PC-9 (cell line): ENCODE results near the gene PPFIA4. TPM values are rescaled to one million over a fixed set of nuclear protein-coding genes. Genes with fewer than 3 reads are reported as not detected.

Experiments used
- BruUV-seq: library from RNA; stranded (reverse); fragments of 400-500 nt; replicated peaks from 2 replicates; lab custom pipeline; 2021; lab: Mats Ljungman, UMichigan
- CTCF ChIA-PET: fragments of 300-600 bp; sonication (Branson Sonifier 250); formaldehyde crosslinking; loops from one replicate; lab custom pipeline; 2022; ENCODE audit warnings: antibody characterized with exemption; lab: Charles Lee
- POLR2A ChIA-PET: fragments of 300-600 bp; sonication (Branson Sonifier 250); formaldehyde crosslinking; loops from one replicate; lab custom pipeline; 2022; ENCODE audit warnings: antibody characterized with exemption; ENCODE audit not compliant: unreplicated experiment; lab: Charles Lee
- DNase-seq, 2 experiments: peaks; one replicate each; pipeline versions ENCODE4 v3.0.0 to v3.0.0-alpha.2; 2015 to 2022; ENCODE audit warnings: mixed read lengths in 1 of 2
- H2AFZ ChIP-seq: fragments of 200-600 bp; sonication (generic); 2 replicates; pipeline ENCODE4 v1.8.1; 2017; ENCODE audit warnings: antibody characterized with exemption
- H3F3A ChIP-seq: fragments of 200-600 bp; sonication (generic); 2 replicates; pipeline ENCODE4 v1.8.1; 2017; ENCODE audit warnings: antibody characterized with exemption, mild to moderate bottlenecking, low read depth; ENCODE audit not compliant: insufficient read depth
- H3K27ac ChIP-seq: fragments of 200-600 bp; sonication (generic); 2 replicates; pipeline ENCODE4 v1.6.1; 2016; ENCODE audit warnings: mixed run types
- H3K27me3 ChIP-seq: fragments of 200-600 bp; sonication (generic); 2 replicates; pipeline ENCODE4 v1.6.1; 2016; ENCODE audit warnings: low read depth, mixed run types; ENCODE audit not compliant: insufficient read depth
- H3K36me3 ChIP-seq: fragments of 200-600 bp; sonication (generic); 2 replicates; pipeline ENCODE4 v1.6.1; 2016; ENCODE audit warnings: low read depth, mixed run types
- H3K4me1 ChIP-seq: fragments of 200-600 bp; sonication (generic); replicated peaks from 2 replicates; pipeline ENCODE4 v1.6.1; 2016; ENCODE audit warnings: mixed run types; ENCODE audit not compliant: insufficient read depth
- H3K4me2 ChIP-seq: fragments of 200-600 bp; sonication (generic); 2 replicates; pipeline ENCODE4 v1.6.1; 2017; ENCODE audit warnings: mixed run types
- H3K4me3 ChIP-seq: fragments of 200-600 bp; sonication (generic); 2 replicates; pipeline ENCODE4 v1.6.1; 2016; ENCODE audit warnings: mixed run types
- H3K79me2 ChIP-seq: fragments of 200-600 bp; sonication (generic); 2 replicates; pipeline ENCODE4 v1.6.1; 2017; ENCODE audit warnings: low read depth, mixed run types
- H3K9me2 ChIP-seq: fragments of 200-600 bp; sonication (generic); 2 replicates; pipeline ENCODE4 v1.8.1; 2017; ENCODE audit warnings: mild to moderate bottlenecking; ENCODE audit not compliant: insufficient read depth
- H3K9me3 ChIP-seq: fragments of 200-600 bp; sonication (generic); 2 replicates; pipeline ENCODE4 v1.8.1; 2016; ENCODE audit warnings: low read depth; ENCODE audit not compliant: insufficient read depth
- H4K20me1 ChIP-seq: fragments of 200-600 bp; sonication (generic); 2 replicates; pipeline ENCODE4 v1.8.1; 2017; ENCODE audit not compliant: insufficient read depth
- EZH2 ChIP-seq: fragments of 200-600 bp; sonication (generic); IDR thresholded peaks from 2 replicates; pipeline ENCODE4 v1.8.0; 2017; ENCODE audit warnings: antibody characterized with exemption, low read depth
- intact Hi-C: fragments of 100-400 bp; cut with micrococcal nuclease; formaldehyde crosslinking; loops from one replicate; pipeline ENCODE4 v1.10.0; 2022; ENCODE audit not compliant: unreplicated experiment
- total RNA-seq: library from RNA; stranded (reverse); gene quantifications from 2 replicates; pipeline ENCODE4 v1.2.3, GENCODE V29; 2021
- TF ChIP-seq, protein P1 (sequence below): fragments of 200-600 bp; sonication (generic); conservative IDR thresholded peaks from 2 replicates; pipeline ENCODE4 v1.6.1; 2017; ENCODE audit warnings: mixed run types, antibody characterized with exemption, mild to moderate bottlenecking, moderate library complexity

Gene PPFIA4
- total RNA-seq, 1 experiment from 2014 or later, result 1.2 TPM

DNA sequence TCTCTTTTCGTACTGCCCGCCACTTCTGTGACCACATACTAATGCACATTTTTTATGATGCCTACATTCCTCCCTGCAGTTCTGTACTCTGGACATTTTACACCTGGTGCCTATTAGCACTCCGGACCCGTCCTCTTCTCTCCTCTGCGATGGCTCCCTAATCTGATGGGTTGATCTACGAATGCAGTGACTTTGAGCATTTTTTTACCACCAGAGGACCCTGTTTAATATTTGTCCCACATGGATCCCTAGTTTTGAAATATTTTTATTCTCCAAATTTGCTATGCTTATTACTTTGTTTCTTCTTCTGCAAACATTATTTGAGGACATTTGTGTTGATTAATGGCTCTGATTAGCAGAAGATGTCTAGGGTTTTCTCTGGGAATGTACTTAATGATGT, 5.2 kb downstream of the PPFIA4 start:
- H3K9me3 ChIP-seq, result no peaks in the 10 kb centered on the region
- intact Hi-C loops, result loop anchor here (1.0 kb wide), 1 partner anchor 238 kb away; no protein-coding TSS in a partner anchor
- no peaks in the 10 kb centered on the region for H3F3A ChIP-seq
- H3K4me1 ChIP-seq, result peaks cover 4% of the 10 kb centered on the region
- DNase-seq, result no peak
- no peak overlapping the region for H3K4me3 ChIP-seq
- H3K79me2 ChIP-seq, result no peaks in the 10 kb centered on the region
- no peaks in the 10 kb centered on the region for H3K36me3 ChIP-seq
- ChIA-PET POLR2A (no interaction called here), CTCF (interaction anchor here (0.7 kb wide), 1 partner anchor 222 kb away, joined by 3 read pairs; no protein-coding TSS in a partner anchor)
- H3K4me2 ChIP-seq, result no peak overlapping the region
- H3K27ac ChIP-seq, result no peak overlapping the region
- H3K9me2 ChIP-seq, result no peaks in the 10 kb centered on the region
- no peak overlapping the region for H2AFZ ChIP-seq
- peaks cover 3% of the 10 kb centered on the region; the same call in 1 of the 2 replicates for H3K27me3 ChIP-seq
- H4K20me1 ChIP-seq, result no peaks in the 10 kb centered on the region
- TF ChIP-seq, protein P1, sequence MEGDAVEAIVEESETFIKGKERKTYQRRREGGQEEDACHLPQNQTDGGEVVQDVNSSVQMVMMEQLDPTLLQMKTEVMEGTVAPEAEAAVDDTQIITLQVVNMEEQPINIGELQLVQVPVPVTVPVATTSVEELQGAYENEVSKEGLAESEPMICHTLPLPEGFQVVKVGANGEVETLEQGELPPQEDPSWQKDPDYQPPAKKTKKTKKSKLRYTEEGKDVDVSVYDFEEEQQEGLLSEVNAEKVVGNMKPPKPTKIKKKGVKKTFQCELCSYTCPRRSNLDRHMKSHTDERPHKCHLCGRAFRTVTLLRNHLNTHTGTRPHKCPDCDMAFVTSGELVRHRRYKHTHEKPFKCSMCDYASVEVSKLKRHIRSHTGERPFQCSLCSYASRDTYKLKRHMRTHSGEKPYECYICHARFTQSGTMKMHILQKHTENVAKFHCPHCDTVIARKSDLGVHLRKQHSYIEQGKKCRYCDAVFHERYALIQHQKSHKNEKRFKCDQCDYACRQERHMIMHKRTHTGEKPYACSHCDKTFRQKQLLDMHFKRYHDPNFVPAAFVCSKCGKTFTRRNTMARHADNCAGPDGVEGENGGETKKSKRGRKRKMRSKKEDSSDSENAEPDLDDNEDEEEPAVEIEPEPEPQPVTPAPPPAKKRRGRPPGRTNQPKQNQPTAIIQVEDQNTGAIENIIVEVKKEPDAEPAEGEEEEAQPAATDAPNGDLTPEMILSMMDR, result peak; percentile 68
- no peak for TF ChIP-seq EZH2
- BruUV-seq, result no TSS peak

DNA sequence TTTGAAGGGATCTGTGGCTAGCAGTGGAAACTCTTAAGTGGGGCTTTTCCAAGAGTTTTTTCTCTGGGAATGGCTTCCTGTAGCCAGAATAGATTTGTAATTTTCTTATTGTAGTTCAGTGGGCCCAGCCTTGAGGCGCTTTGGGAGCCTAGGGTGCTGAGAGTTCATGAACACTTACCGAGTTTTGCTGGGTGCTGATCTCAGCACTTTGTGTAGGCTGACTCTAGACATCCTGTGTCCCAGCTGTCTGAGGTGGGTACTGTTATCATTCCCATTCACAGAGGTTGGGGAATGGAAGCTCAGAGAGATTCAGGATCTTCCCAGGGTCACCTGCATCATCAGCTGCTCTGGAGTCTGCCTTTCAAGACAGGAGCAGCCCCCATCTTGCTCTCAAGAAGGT, 7.0 kb downstream of the PPFIA4 start:
- DNase-seq, result no peak
- no peaks in the 10 kb centered on the region for H3F3A ChIP-seq
- no peak overlapping the region for H2AFZ ChIP-seq
- H3K4me2 ChIP-seq, result no peak overlapping the region
- BruUV-seq, result no TSS peak
- no peak overlapping the region for H3K27ac ChIP-seq
- POLR2A ChIA-PET, result interaction anchor here (0.6 kb wide), 1 partner anchor 234 kb away, joined by 3 read pairs; no protein-coding TSS in a partner anchor
- H3K79me2 ChIP-seq, result no peaks in the 10 kb centered on the region
- CTCF ChIA-PET, result no interaction called here
- intact Hi-C loops, result no loop called here
- H3K9me2 ChIP-seq, result no peaks in the 10 kb centered on the region
- H4K20me1 ChIP-seq, result no peaks in the 10 kb centered on the region
- peaks cover 5% of the 10 kb centered on the region; the same call in 1 of the 2 replicates for H3K27me3 ChIP-seq
- no peaks in the 10 kb centered on the region for H3K4me1 ChIP-seq
- no peaks in the 10 kb centered on the region for H3K36me3 ChIP-seq
- TF ChIP-seq, protein P1, result no peak
- no peak for TF ChIP-seq EZH2
- H3K4me3 ChIP-seq, result no peak overlapping the region
- no peaks in the 10 kb centered on the region for H3K9me3 ChIP-seq

DNA sequence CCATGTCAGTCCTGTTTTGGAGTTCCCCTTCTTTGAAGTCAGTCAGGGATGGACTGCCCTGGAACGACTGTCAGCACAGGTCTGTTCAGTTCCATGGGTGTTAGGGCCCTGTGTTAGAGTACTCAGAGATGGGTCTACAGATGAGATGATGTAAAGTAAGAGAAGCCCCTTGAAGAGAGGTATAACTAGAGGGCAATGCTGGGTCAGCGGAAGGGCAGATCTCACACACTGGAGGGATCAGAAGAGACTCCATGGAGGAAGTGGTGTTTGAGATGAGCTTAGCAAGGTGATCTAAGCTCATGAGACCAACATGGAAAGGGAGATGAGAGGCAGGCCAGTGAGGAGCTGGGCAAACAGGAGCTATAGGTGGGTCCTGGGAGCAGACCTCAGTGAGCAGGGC, 7.6 kb downstream of the PPFIA4 start:
- H3F3A ChIP-seq, result no peaks in the 10 kb centered on the region
- no peak overlapping the region for H3K4me3 ChIP-seq
- BruUV-seq, result no TSS peak
- no peak for DNase-seq
- ChIA-PET POLR2A (interaction anchor here (0.6 kb wide), 1 partner anchor 234 kb away, joined by 3 read pairs; no protein-coding TSS in a partner anchor), CTCF (no interaction called here)
- peaks cover 5% of the 10 kb centered on the region; the same call in 1 of the 2 replicates for H3K27me3 ChIP-seq
- no peak overlapping the region for H2AFZ ChIP-seq
- H3K9me2 ChIP-seq, result no peaks in the 10 kb centered on the region
- intact Hi-C loops, result no loop called here
- no peaks in the 10 kb centered on the region for H3K9me3 ChIP-seq
- H3K4me2 ChIP-seq, result no peak overlapping the region
- no peaks in the 10 kb centered on the region for H3K79me2 ChIP-seq
- H3K36me3 ChIP-seq, result no peaks in the 10 kb centered on the region
- H4K20me1 ChIP-seq, result no peaks in the 10 kb centered on the region
- H3K4me1 ChIP-seq, result no peaks in the 10 kb centered on the region
- TF ChIP-seq EZH2, result no peak
- TF ChIP-seq, protein P1, result no peak
- H3K27ac ChIP-seq, result no peak overlapping the region
